Ectodermal cell (in vitro differentiated cells): ENCODE results near the gene PIK3C2B.

Source experiments
- H3K27ac ChIP-seq: 2 replicates; pipeline ENCODE4 v1.7.0; 2013; ENCODE audit warnings: mild to moderate bottlenecking, low read depth, low read length; ENCODE audit not compliant: insufficient read depth, poor library complexity, severe bottlenecking
- H3K27me3 ChIP-seq: 2 replicates; pipeline ENCODE4 v1.7.0; 2013; ENCODE audit warnings: mild to moderate bottlenecking, low read length; ENCODE audit not compliant: insufficient read depth, control insufficient read depth, poor library complexity, severe bottlenecking
- H3K36me3 ChIP-seq: one replicate; pipeline ENCODE4 v1.7.0; 2013; ENCODE audit warnings: low read length; ENCODE audit not compliant: control insufficient read depth, insufficient read depth
- H3K4me1 ChIP-seq: one replicate; pipeline ENCODE4 v1.7.0; 2013; ENCODE audit warnings: low read length; ENCODE audit not compliant: control insufficient read depth, insufficient read depth
- H3K4me3 ChIP-seq: 2 replicates; pipeline ENCODE4 v1.7.0; 2013; ENCODE audit warnings: low read depth, low read length, control low read depth; ENCODE audit not compliant: insufficient read depth
- H3K9me3 ChIP-seq: 2 replicates; pipeline ENCODE4 v1.7.0; 2013; ENCODE audit warnings: mild to moderate bottlenecking, low read length, moderate library complexity; ENCODE audit not compliant: control insufficient read depth
- WGBS, 2 experiments: methylation state at CpG; one replicate each; pipeline ENCODE4 v1.1.7; 2013; ENCODE audit warnings: missing lambda C conversion rate in 2 of 2; 5-methylcytosine and 5-hydroxymethylcytosine counted together

Gene PIK3C2B

GRCh38 chr1:204478172-204478899 lies 16.3 kb downstream of the PIK3C2B start:
- Histone ChIP-seq H3K27me3 (no peaks in the 10 kb centered on the region), H3K27ac (no peak overlapping the region)
- WGBS, 2 experiments: 79 to 80% methylated on average over 7 of the region's 7 CpGs

GRCh38 chr1:204477036-204477740 lies 17.4 kb downstream of the PIK3C2B start:
- WGBS, 2 experiments: 89 to 93% methylated on average over 5 of the region's 5 CpGs
- H3K4me1 ChIP-seq: peaks cover 52% of the 10 kb centered on the region
- H3K4me3 ChIP-seq: no peak overlapping the region
- H3K36me3 ChIP-seq: no peaks in the 10 kb centered on the region
- no peak overlapping the region for H3K27ac ChIP-seq
- no peaks in the 10 kb centered on the region for H3K9me3 ChIP-seq
- H3K27me3 ChIP-seq: no peaks in the 10 kb centered on the region

More at GRCh38 chr1:204478172-204478899, 16.3 kb downstream of the PIK3C2B start:
- Histone ChIP-seq H3K4me3 (no peak overlapping the region), H3K36me3 (no peaks in the 10 kb centered on the region), H3K4me1 (peaks cover 55% of the 10 kb centered on the region), H3K9me3 (no peaks in the 10 kb centered on the region)

DNA sequence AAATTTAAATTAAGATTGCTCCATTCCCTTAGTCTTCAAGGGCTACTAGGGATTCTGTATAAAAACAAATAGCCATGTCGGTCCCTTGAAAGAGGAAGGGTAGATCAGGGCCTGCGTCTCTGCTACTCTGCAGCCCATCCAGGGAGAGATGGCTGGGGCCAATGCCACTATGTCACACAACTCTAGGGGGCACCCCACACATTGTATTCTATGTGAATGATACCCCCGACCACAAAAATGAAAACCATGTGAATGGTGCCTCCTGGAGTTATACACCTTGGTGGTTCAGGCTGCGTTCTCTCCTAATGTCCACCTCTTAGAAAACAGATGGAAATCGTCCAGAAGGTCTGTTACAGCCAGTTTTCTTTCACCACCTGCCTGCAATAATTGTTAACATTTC lies 18.0 kb downstream of the PIK3C2B start:
- Histone ChIP-seq H3K27ac (no peak overlapping the region), H3K4me1 (peaks cover 46% of the 10 kb centered on the region), H3K4me3 (no peak overlapping the region), H3K36me3 (no peaks in the 10 kb centered on the region), H3K9me3 (no peaks in the 10 kb centered on the region), H3K27me3 (no peaks in the 10 kb centered on the region)
- 90 to 93% methylated on average over 5 of the region's 5 CpGs for WGBS, 2 experiments

GRCh38 chr1:204475656-204476432 lies 18.8 kb downstream of the PIK3C2B start:
- H3K4me1 ChIP-seq: peaks cover 40% of the 10 kb centered on the region
- H3K36me3 ChIP-seq: no peaks in the 10 kb centered on the region
- 93 to 94% methylated on average over 9 of the region's 9 CpGs for WGBS, 2 experiments

DNA sequence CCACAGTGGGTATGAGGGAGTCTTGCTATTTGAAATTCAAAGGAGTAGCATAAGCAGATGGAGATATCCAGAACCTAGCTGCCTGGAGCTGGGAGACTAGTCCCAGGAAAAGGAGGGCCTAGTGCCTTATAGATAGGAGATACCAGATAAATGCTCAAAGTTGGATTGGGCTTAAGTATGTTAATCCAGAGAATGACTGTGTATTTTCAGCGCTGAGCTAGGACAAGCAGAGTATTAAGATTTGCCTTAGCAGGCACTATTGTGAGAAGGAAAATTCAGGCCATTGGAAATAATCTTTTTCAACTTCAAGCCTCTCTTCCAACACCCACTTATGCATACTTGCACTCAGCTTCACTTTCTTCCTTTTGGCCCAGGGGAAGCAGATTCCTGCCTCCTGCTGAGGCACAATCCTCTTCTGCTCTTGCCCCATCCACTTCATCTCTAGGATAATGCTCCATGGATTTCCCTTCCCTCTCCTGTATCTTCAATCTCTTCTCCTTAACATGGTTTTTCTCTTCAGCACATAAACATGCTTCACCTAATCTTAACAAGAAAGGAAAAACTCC lies 21.1 kb downstream of the PIK3C2B start:
- peak overlapping the region; percentile 47 for H3K27ac ChIP-seq
- H3K4me1 ChIP-seq: peaks cover 29% of the 10 kb centered on the region
- H3K36me3 ChIP-seq: peaks cover 11% of the 10 kb centered on the region
- H3K9me3 ChIP-seq: no peaks in the 10 kb centered on the region
- H3K4me3 ChIP-seq: no peak overlapping the region
- H3K27me3 ChIP-seq: no peaks in the 10 kb centered on the region
- 54 to 72% methylated on average over 1 of the region's 1 CpG for WGBS, 2 experiments

More at GRCh38 chr1:204475656-204476432, 18.8 kb downstream of the PIK3C2B start:
- no peaks in the 10 kb centered on the region for H3K27me3 ChIP-seq
- no peak overlapping the region for H3K27ac ChIP-seq
- H3K9me3 ChIP-seq: no peaks in the 10 kb centered on the region
- no peak overlapping the region for H3K4me3 ChIP-seq

GRCh38 chr1:204472660-204473059 lies 21.9 kb downstream of the PIK3C2B start:
- H3K27me3 ChIP-seq: no peaks in the 10 kb centered on the region

GRCh38 chr1:204471687-204472086 lies 22.9 kb downstream of the PIK3C2B start:
- peaks cover 15% of the 10 kb centered on the region for H3K4me1 ChIP-seq
- H3K27me3 ChIP-seq: no peaks in the 10 kb centered on the region
- no peaks in the 10 kb centered on the region for H3K9me3 ChIP-seq
- 95 to 97% methylated on average over 4 of the region's 4 CpGs for WGBS, 2 experiments
- no peak overlapping the region for H3K4me3 ChIP-seq
- H3K36me3 ChIP-seq: peaks cover 11% of the 10 kb centered on the region
- no peak overlapping the region for H3K27ac ChIP-seq

More at GRCh38 chr1:204472660-204473059, 21.9 kb downstream of the PIK3C2B start:
- H3K4me3 ChIP-seq: no peak overlapping the region
- H3K27ac ChIP-seq: no peak overlapping the region
- peaks cover 11% of the 10 kb centered on the region for H3K36me3 ChIP-seq
- peaks cover 21% of the 10 kb centered on the region for H3K4me1 ChIP-seq
- H3K9me3 ChIP-seq: no peaks in the 10 kb centered on the region
- 95 to 99% methylated on average over 2 of the region's 2 CpGs for WGBS, 2 experiments

GRCh38 chr1:204469304-204469703 lies 25.3 kb downstream of the PIK3C2B start:
- 96 to 97% methylated on average over 10 of the region's 10 CpGs for WGBS, 2 experiments
- H3K27ac ChIP-seq: no peak overlapping the region
- H3K9me3 ChIP-seq: no peaks in the 10 kb centered on the region
- H3K4me3 ChIP-seq: no peak overlapping the region
- peaks cover 14% of the 10 kb centered on the region for H3K4me1 ChIP-seq
- H3K36me3 ChIP-seq: peaks cover 16% of the 10 kb centered on the region
- H3K27me3 ChIP-seq: no peaks in the 10 kb centered on the region

DNA sequence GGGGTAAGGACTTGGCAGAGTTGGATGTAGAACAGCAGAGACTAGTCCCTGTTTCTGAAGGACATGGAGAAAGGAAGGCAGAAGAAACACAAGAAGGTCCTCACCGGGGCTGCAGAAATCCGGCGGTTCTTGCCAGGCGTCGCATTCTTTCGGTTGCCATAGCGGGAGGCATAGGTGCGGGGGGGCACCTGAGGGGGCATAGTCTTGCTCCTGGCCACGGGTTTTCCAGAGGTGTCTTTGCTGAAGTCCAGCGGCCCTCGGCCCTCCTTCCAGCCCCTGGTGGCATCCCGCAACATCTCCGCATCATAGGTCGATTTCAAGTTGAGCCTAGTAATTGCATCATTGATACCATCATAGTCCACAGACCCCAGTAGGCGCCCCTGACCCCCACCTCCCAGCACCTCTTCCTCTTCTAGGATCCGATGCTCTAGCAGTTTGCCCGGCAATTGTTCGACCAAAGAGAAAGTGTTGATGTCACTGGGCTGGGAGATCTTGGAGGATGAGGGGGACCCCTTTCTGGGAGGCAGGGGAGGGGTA lies 25.8 kb downstream of the PIK3C2B start:
- H3K27me3 ChIP-seq: no peaks in the 10 kb centered on the region
- peaks cover 14% of the 10 kb centered on the region for H3K4me1 ChIP-seq
- no peak overlapping the region for H3K27ac ChIP-seq
- H3K36me3 ChIP-seq: peaks cover 20% of the 10 kb centered on the region
- no peaks in the 10 kb centered on the region for H3K9me3 ChIP-seq
- WGBS, 2 experiments: 90 to 91% methylated on average over 18 of the region's 18 CpGs
- H3K4me3 ChIP-seq: no peak overlapping the region
